GM12891 (cell line): ENCODE results near the gene FKBP15.

Experiments
- POLR2A ChIP-seq: IDR thresholded peaks from 2 replicates; pipeline ENCODE4 v1.6.1; 2011; ENCODE audit warnings: low read depth, low read length, control low read depth
- POLR2AphosphoS5 ChIP-seq: IDR thresholded peaks from 2 replicates; pipeline ENCODE4 v1.6.1; 2011; ENCODE audit warnings: low read depth, low read length, control low read depth
- POU2F2 ChIP-seq: IDR thresholded peaks from 2 replicates; pipeline ENCODE4 v1.6.1; 2011; ENCODE audit warnings: low read depth, mild to moderate bottlenecking, control low read depth, low read length, moderate library complexity
- SPI1 ChIP-seq: IDR thresholded peaks from 2 replicates; pipeline ENCODE4 v1.6.1; 2011; ENCODE audit warnings: low read depth, low read length, control low read depth
- TAF1 ChIP-seq: IDR thresholded peaks from 2 replicates; pipeline ENCODE4 v1.6.1; 2011; ENCODE audit warnings: low read depth, low read length, control low read depth

- TF ChIP-seq POLR2AphosphoS5: no peak
- no peak for TF ChIP-seq POLR2A
- TF ChIP-seq POU2F2: no peak
- no peak for TF ChIP-seq SPI1
- TF ChIP-seq TAF1: no peak
Observed at GRCh38 chr9:113269355-113269754, 48.3 kb upstream of the FKBP15 start.
